Astrocyte of the cerebellum (primary cell): ENCODE measurements around the gene NIPA2.

Source experiments
- DNase-seq: peaks from one replicate; pipeline ENCODE4 v3.0.0-alpha.2; 2011; ENCODE audit warnings: low read depth
- H3K4me3 ChIP-seq: 2 replicates; pipeline ENCODE4 v1.5.1; 2011; ENCODE audit warnings: mild to moderate bottlenecking, low read depth, low read length, moderate library complexity
- CTCF ChIP-seq: IDR thresholded peaks from 2 replicates; pipeline ENCODE4 v1.5.1; 2012; ENCODE audit warnings: low read length, low read depth, moderate library complexity, mild to moderate bottlenecking; ENCODE audit errors: missing control alignments
- in situ Hi-C: cut with HindIII; loops from 2 replicates; pipeline ENCODE4 v1.10.0; 2017; ENCODE audit warnings: low sequenced_read_pairs

NIPA2 gene

GRCh38 chr15:22874256-22874655, 35.8 kb downstream of the NIPA2 start:
- DNase-seq: no peak
- H3K4me3 ChIP-seq: no peak overlapping the region
- no peak for TF ChIP-seq CTCF
- in situ Hi-C loops: no loop called here

DNA sequence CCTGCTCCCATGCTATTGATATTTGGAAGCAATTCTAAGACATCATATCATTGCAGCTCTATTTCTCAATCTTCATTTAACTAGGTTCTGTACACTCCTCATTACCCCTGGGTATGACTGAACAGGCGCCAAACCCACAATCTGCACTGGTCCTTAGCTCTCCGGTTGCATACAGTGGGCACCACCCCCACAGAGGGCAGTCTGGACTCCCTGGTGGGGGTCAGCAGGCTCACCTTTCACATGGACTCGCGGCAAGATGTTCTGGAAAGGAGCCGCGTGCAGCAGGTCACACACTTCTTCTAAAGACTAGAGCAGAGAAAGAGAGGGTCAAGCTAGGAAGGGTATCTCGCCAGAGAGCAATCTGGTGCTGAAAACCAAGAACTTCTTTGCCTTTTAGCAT, 36.5 kb downstream of the NIPA2 start:
- H3K4me3 ChIP-seq: no peak overlapping the region
- DNase-seq: no peak
- no peak for TF ChIP-seq CTCF
- in situ Hi-C loops: no loop called here

DNA sequence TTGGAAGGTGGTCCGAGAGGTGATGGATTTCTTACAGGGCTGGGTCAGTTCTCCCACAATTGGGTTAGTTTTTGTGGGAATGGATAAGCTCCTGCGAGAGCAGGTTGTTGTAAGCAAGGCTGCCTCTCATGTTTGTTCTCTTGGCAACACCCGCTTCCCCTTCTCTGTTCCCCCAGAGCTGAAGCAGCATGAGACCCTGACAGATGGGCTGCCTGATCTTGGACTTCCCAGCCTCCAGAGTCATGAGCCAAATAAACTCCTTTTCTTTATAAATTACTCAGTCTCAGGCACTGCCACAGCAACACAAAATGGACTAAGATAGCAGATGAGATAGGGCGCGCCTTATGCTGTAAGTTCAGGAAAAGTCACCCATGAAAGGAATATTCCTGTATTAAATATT, 38.7 kb downstream of the NIPA2 start:
- H3K4me3 ChIP-seq: no peak overlapping the region
- DNase-seq: no peak
- in situ Hi-C loops: no loop called here
- no peak for TF ChIP-seq CTCF

DNA sequence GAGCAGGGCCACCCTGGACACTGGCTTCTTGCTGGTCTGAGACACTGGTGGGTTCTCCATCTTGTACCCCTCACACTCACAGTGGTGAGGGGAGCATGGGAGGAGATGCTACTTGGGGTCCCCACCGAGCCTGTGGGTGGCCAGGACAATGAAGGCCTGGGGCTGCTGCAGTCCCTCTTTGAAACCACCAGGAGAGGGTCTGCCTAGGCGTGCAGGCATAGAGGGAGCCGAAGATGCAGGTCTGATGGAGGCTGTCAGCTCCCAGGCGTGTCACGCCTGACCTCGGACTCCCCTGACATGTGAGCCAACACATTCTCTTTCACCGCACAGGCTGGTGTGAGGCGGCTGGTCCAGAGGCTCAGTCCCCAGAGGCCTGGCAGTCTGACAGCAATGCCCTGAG, 39.1 kb downstream of the NIPA2 start:
- no peak for TF ChIP-seq CTCF
- in situ Hi-C loops: no loop called here
- no peak overlapping the region for H3K4me3 ChIP-seq
- DNase-seq: no peak

GRCh38 chr15:22878103-22878502, 39.6 kb downstream of the NIPA2 start:
- H3K4me3 ChIP-seq: no peak overlapping the region
- no peak for DNase-seq
- no peak for TF ChIP-seq CTCF
- in situ Hi-C loops: no loop called here

GRCh38 chr15:22880068-22880980, 41.9 kb downstream of the NIPA2 start:
- no peak for TF ChIP-seq CTCF
- DNase-seq: no peak
- no peak overlapping the region for H3K4me3 ChIP-seq
- in situ Hi-C loops: no loop called here
